ENCODE data around the gene CLEC17A. TPM values are rescaled to one million over a fixed set of nuclear protein-coding genes. Genes with fewer than 3 reads are reported as not detected.
"Not testable (repeated sequence)": the region's sequence is repeated elsewhere in the genome, so short reads cannot be mapped to it uniquely, and the experiment has no call there.

Gene CLEC17A
- total RNA-seq, 1 donor from 2014 or later = not detected

GRCh38 chr19:14580623-14581237, 2.2 kb upstream of the CLEC17A start:
- H3K36me3 Mint-ChIP-seq (ENCODE audit: unreplicated experiment) = no peaks in the 10 kb centered on the region
- no peak for TF ChIP-seq CTCF (IDR thresholded peaks at IDR 0.05; ENCODE audit: partially characterized antibody, unreplicated experiment)
- no peak overlapping the region for H3K27ac Mint-ChIP-seq (ENCODE audit: unreplicated experiment)
- H3K27me3 Mint-ChIP-seq (ENCODE audit: unreplicated experiment) = peaks cover 2% of the 10 kb centered on the region
- H3K4me3 Mint-ChIP-seq (ENCODE audit: unreplicated experiment) = no peak overlapping the region
- no peak for DNase-seq
- H3K4me1 Mint-ChIP-seq (ENCODE audit: low read depth, unreplicated experiment) = no peaks in the 10 kb centered on the region
- H3K9me3 Mint-ChIP-seq (ENCODE audit: unreplicated experiment) = peaks cover 9% of the 10 kb centered on the region

- not testable (repeated sequence) for DNase-seq; H3K27ac Mint-ChIP-seq (ENCODE audit: unreplicated experiment); H3K9me3 Mint-ChIP-seq (ENCODE audit: unreplicated experiment); H3K27me3 Mint-ChIP-seq (ENCODE audit: unreplicated experiment); H3K4me1 Mint-ChIP-seq (ENCODE audit: low read depth, unreplicated experiment); H3K36me3 Mint-ChIP-seq (ENCODE audit: unreplicated experiment); H3K4me3 Mint-ChIP-seq (ENCODE audit: unreplicated experiment)
These were observed 1.5 kb downstream of the CLEC17A start for GRCh38 chr19:14584372-14584771.

- not testable (repeated sequence) for H3K4me3 Mint-ChIP-seq (ENCODE audit: unreplicated experiment); H3K36me3 Mint-ChIP-seq (ENCODE audit: unreplicated experiment); H3K27me3 Mint-ChIP-seq (ENCODE audit: unreplicated experiment); H3K4me1 Mint-ChIP-seq (ENCODE audit: low read depth, unreplicated experiment); DNase-seq; H3K27ac Mint-ChIP-seq (ENCODE audit: unreplicated experiment); H3K9me3 Mint-ChIP-seq (ENCODE audit: unreplicated experiment)
These were observed 2.3 kb downstream of the CLEC17A start for GRCh38 chr19:14585187-14585586.

- H3K4me3 Mint-ChIP-seq (ENCODE audit: unreplicated experiment); H3K27ac Mint-ChIP-seq (ENCODE audit: unreplicated experiment); H3K27me3 Mint-ChIP-seq (ENCODE audit: unreplicated experiment); H3K9me3 Mint-ChIP-seq (ENCODE audit: unreplicated experiment); H3K36me3 Mint-ChIP-seq (ENCODE audit: unreplicated experiment); DNase-seq; H3K4me1 Mint-ChIP-seq (ENCODE audit: low read depth, unreplicated experiment): not testable (repeated sequence)
These were observed 6.5 kb downstream of the CLEC17A start for GRCh38 chr19:14589433-14589832.

GRCh38 chr19:14595558-14595957, 12.7 kb downstream of the CLEC17A start:
- Mint-ChIP-seq H3K36me3 (ENCODE audit: unreplicated experiment) (peaks cover 10% of the 10 kb centered on the region), H3K9me3 (ENCODE audit: unreplicated experiment) (peaks cover 9% of the 10 kb centered on the region), H3K4me1 (ENCODE audit: low read depth, unreplicated experiment) (no peaks in the 10 kb centered on the region), H3K27me3 (ENCODE audit: unreplicated experiment) (no peaks in the 10 kb centered on the region), H3K4me3 (ENCODE audit: unreplicated experiment) (no peak overlapping the region), H3K27ac (ENCODE audit: unreplicated experiment) (no peak overlapping the region)
- no peak for DNase-seq
- TF ChIP-seq CTCF (IDR thresholded peaks at IDR 0.05; ENCODE audit: partially characterized antibody, unreplicated experiment) = no peak

GRCh38 chr19:14599548-14600147, 16.8 kb downstream of the CLEC17A start:
- TF ChIP-seq CTCF (IDR thresholded peaks at IDR 0.05; ENCODE audit: partially characterized antibody, unreplicated experiment) = no peak
- H3K27me3 Mint-ChIP-seq (ENCODE audit: unreplicated experiment) = no peaks in the 10 kb centered on the region
- no peak overlapping the region for H3K4me3 Mint-ChIP-seq (ENCODE audit: unreplicated experiment)
- peaks cover 9% of the 10 kb centered on the region for H3K9me3 Mint-ChIP-seq (ENCODE audit: unreplicated experiment)
- no peak for DNase-seq
- H3K27ac Mint-ChIP-seq (ENCODE audit: unreplicated experiment) = no peak overlapping the region
- H3K36me3 Mint-ChIP-seq (ENCODE audit: unreplicated experiment) = peaks cover 10% of the 10 kb centered on the region
- no peaks in the 10 kb centered on the region for H3K4me1 Mint-ChIP-seq (ENCODE audit: low read depth, unreplicated experiment)
